A673 (cell line): ENCODE results near the gene AFAP1. TPM values are rescaled to one million over a fixed set of nuclear protein-coding genes. Genes with fewer than 3 reads are reported as not detected.
A peak's percentile ranks its signal among the peaks of the same experiment; 100 is the strongest.

Experiments
- BruUV-seq: library from RNA; stranded (reverse); fragments of 400-500 nt; replicated peaks from 2 replicates; lab custom pipeline; 2021; lab: Mats Ljungman, UMichigan
- CTCF ChIA-PET: fragments of 300-600 bp; sonication (Branson Sonifier 250); formaldehyde crosslinking; loops from one replicate; lab custom pipeline; 2022; ENCODE audit warnings: antibody characterized with exemption; lab: Charles Lee
- POLR2A ChIA-PET: fragments of 300-600 bp; sonication (Branson Sonifier 250); formaldehyde crosslinking; loops from one replicate; lab custom pipeline; 2022; ENCODE audit warnings: antibody characterized with exemption; ENCODE audit not compliant: low non-redundant PET; lab: Charles Lee
- DNase-seq: peaks from one replicate; pipeline ENCODE4 v3.0.0-alpha.2; 2015; ENCODE audit warnings: low spot score
- H3K27ac ChIP-seq: fragments of 200-600 bp; sonication (generic); 2 replicates; pipeline ENCODE4 v1.5.1; 2016; ENCODE audit warnings: mixed run types, low read depth, mild to moderate bottlenecking, mixed read lengths, antibody characterized with exemption, low read length; ENCODE audit not compliant: poor library complexity, severe bottlenecking
- H3K27me3 ChIP-seq: fragments of 200-600 bp; sonication (generic); replicated peaks from 2 replicates; pipeline ENCODE4 v1.6.1; 2017; ENCODE audit warnings: mixed run types, low read depth, mild to moderate bottlenecking, mixed read lengths, antibody characterized with exemption, low read length; ENCODE audit not compliant: insufficient read depth, poor library complexity
- H3K36me3 ChIP-seq: fragments of 200-600 bp; sonication (generic); 2 replicates; pipeline ENCODE4 v1.6.1; 2016; ENCODE audit warnings: mixed run types, mild to moderate bottlenecking, mixed read lengths, antibody characterized with exemption, low read length; ENCODE audit not compliant: insufficient read depth, poor library complexity, severe bottlenecking
- H3K4me1 ChIP-seq: fragments of 200-600 bp; sonication (generic); 2 replicates; pipeline ENCODE4 v1.6.1; 2017; ENCODE audit warnings: mixed run types, mild to moderate bottlenecking, mixed read lengths, antibody characterized with exemption, low read length; ENCODE audit not compliant: insufficient read depth, poor library complexity, severe bottlenecking
- H3K4me3 ChIP-seq: fragments of 200-600 bp; sonication (generic); 2 replicates; pipeline ENCODE4 v1.5.1; 2016; ENCODE audit warnings: low read depth, mixed run types, mild to moderate bottlenecking, mixed read lengths, low read length; ENCODE audit not compliant: poor library complexity, severe bottlenecking
- H3K9me3 ChIP-seq: fragments of 200-600 bp; sonication (generic); 2 replicates; pipeline ENCODE4 v1.6.1; 2016; ENCODE audit warnings: mixed run types, low read depth, mild to moderate bottlenecking, mixed read lengths, antibody characterized with exemption, low read length; ENCODE audit not compliant: poor library complexity, severe bottlenecking
- CTCF ChIP-seq: fragments of 300-800, 200-600 bp; sonication (generic); conservative IDR thresholded peaks from 2 replicates; pipeline ENCODE4 v1.5.1; 2017; ENCODE audit warnings: low read depth, mild to moderate bottlenecking, antibody characterized with exemption, low read length, moderate library complexity, mixed read lengths
- EZH2 ChIP-seq: fragments of 200-600 bp; sonication (generic); IDR thresholded peaks from 2 replicates; pipeline ENCODE4 v1.6.1; 2017; ENCODE audit warnings: borderline replicate concordance, low read depth, mild to moderate bottlenecking, mixed read lengths, antibody characterized with exemption, low read length; ENCODE audit not compliant: poor library complexity, severe bottlenecking
- intact Hi-C: fragments of 100-400 bp; cut with micrococcal nuclease; formaldehyde crosslinking; loops from one replicate; pipeline ENCODE4 v1.10.0; 2022; ENCODE audit not compliant: unreplicated experiment
- total RNA-seq: library from RNA; stranded (reverse); gene quantifications from 2 replicates; pipeline ENCODE4 v1.2.3, GENCODE V29; 2021

AFAP1 gene
- total RNA-seq, 1 experiment from 2014 or later = 42.6 TPM

GRCh38 chr4:7857993-7858392 lies 81.7 kb downstream of the AFAP1 start:
- Histone ChIP-seq H3K4me3 (no peak overlapping the region), H3K27ac (peak overlapping the region; percentile 80), H3K9me3 (no peaks in the 10 kb centered on the region), H3K4me1 (peaks cover 59% of the 10 kb centered on the region), H3K27me3 (no peaks in the 10 kb centered on the region), H3K36me3 (peaks cover 19% of the 10 kb centered on the region)
- DNase-seq = no peak
- POLR2A ChIA-PET = no interaction called here
- intact Hi-C loops = no loop called here
- TF ChIP-seq EZH2 (no peak), CTCF (no peak)
- CTCF ChIA-PET = no interaction called here
- BruUV-seq = no TSS peak

- Histone ChIP-seq H3K4me1 (peaks cover 52% of the 10 kb centered on the region), H3K27ac (peak overlapping the region; percentile 80)
- POLR2A ChIA-PET = no interaction called here
These were observed 82.4 kb downstream of the AFAP1 start for GRCh38 chr4:7857238-7857701.

GRCh38 chr4:7855731-7856130 lies 83.9 kb downstream of the AFAP1 start:
- TF ChIP-seq EZH2 (no peak), CTCF (no peak)
- no TSS peak for BruUV-seq
- Histone ChIP-seq H3K4me1 (peaks cover 42% of the 10 kb centered on the region), H3K27ac (no peak overlapping the region), H3K9me3 (no peaks in the 10 kb centered on the region), H3K36me3 (peaks cover 19% of the 10 kb centered on the region), H3K27me3 (no peaks in the 10 kb centered on the region), H3K4me3 (no peak overlapping the region)
- no peak for DNase-seq
- ChIA-PET CTCF (no interaction called here), POLR2A (no interaction called here)
- intact Hi-C loops = no loop called here

More at GRCh38 chr4:7857238-7857701, 82.4 kb downstream of the AFAP1 start:
- peak; percentile 74 for DNase-seq
- BruUV-seq = no TSS peak
- intact Hi-C loops = no loop called here
- Histone ChIP-seq H3K27me3 (no peaks in the 10 kb centered on the region), H3K9me3 (no peaks in the 10 kb centered on the region), H3K36me3 (peaks cover 19% of the 10 kb centered on the region), H3K4me3 (peak overlapping the region; percentile 15)
- CTCF ChIA-PET = no interaction called here
- no peak for TF ChIP-seq CTCF
- TF ChIP-seq EZH2 = no peak
